Measurements from ENCODE around the gene DNASE1L2. TPM values are rescaled to one million over a fixed set of nuclear protein-coding genes. Genes with fewer than 3 reads are reported as not detected.

Gene DNASE1L2
- total RNA-seq, 3 donors from 2014 or later = 0.52 to 1.1 (median 0.86) TPM

GRCh38 chr16:2284001-2284770 lies 47.9 kb downstream of the DNASE1L2 start:
- no peak for ATAC-seq
- H3K4me1 Mint-ChIP-seq (ENCODE audit: low read depth) = no peaks in the 10 kb centered on the region
- no peak overlapping the region for H3K4me3 Mint-ChIP-seq
- no peaks in the 10 kb centered on the region for H3K9me3 Mint-ChIP-seq
- H3K36me3 Mint-ChIP-seq (ENCODE audit: insufficient read depth) = peaks cover 3% of the 10 kb centered on the region
- no peak for DNase-seq
- no peaks in the 10 kb centered on the region for H3K27me3 Mint-ChIP-seq (ENCODE audit: low read depth)

DNA sequence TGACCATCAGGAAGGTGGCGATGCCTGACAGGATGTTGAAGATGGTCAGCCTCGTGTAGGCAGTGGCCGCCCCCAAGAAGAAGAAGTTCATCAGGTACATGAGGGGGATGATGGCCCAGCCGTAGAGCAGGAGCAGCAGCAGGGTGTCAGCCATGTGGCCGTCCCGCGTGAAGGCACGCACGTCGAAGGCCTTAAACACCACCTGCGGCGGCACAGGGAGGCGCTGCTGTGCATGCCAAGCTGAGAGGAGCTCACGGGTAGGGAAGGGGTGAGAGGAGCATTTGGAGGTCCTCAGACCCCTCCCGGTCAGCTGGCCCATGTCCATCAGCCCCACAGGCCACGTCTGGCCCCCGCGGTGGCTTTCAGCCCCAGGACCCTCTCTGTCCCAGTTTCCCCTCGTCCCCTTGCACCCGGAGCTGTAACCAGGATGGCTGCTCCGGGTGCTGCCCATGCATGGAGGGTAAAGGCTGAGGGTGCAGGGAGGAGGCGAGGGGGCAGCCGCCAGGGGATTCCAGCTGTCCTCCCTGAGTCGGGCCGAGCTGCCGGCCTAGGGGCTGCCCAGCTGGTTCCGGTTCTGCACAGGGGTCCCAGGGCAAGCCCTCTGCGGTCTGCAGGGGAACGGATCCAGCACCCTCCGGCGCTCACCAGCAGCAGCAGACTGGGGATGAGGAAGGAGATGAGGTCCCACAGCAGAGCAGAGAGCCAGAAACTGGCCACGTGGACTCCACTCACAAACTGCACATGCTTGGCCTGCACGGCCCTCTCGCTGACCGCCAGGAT lies 48.7 kb downstream of the DNASE1L2 start:
- no peak overlapping the region for H3K4me3 Mint-ChIP-seq
- peaks cover 3% of the 10 kb centered on the region for H3K36me3 Mint-ChIP-seq (ENCODE audit: insufficient read depth)
- H3K9me3 Mint-ChIP-seq = no peaks in the 10 kb centered on the region
- H3K4me1 Mint-ChIP-seq (ENCODE audit: low read depth) = no peaks in the 10 kb centered on the region
- DNase-seq = no peak
- H3K27me3 Mint-ChIP-seq (ENCODE audit: low read depth) = no peaks in the 10 kb centered on the region
- ATAC-seq = no peak

DNA sequence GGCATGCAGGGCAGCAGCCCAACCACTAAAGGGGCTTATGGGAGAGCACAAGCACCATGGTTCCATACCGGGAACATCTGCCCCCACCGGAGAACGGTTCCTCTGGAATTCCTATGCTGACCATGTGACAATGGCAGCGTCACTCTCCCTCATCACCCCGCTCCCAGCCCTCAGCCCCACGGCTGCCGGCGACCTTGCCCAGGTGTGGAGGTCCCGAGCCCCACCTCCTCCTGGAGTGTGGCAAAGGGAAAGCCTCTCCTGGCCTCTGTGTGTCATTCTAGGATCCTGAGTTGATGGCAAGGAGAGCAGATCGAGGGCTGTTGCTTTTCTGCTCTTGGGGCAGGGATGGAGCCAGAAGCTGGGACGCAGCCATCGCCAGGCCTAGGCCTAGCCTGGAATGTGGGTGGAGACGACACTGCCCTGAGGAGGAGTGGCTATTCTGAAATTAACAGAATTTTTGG lies 49.5 kb downstream of the DNASE1L2 start:
- ATAC-seq (no peak), DNase-seq (no peak)
- Mint-ChIP-seq H3K36me3 (ENCODE audit: insufficient read depth) (peaks cover 3% of the 10 kb centered on the region), H3K9me3 (no peaks in the 10 kb centered on the region), H3K4me3 (no peak overlapping the region), H3K27me3 (ENCODE audit: low read depth) (no peaks in the 10 kb centered on the region), H3K4me1 (ENCODE audit: low read depth) (no peaks in the 10 kb centered on the region)

- no peaks in the 10 kb centered on the region for H3K27me3 Mint-ChIP-seq (ENCODE audit: low read depth)
- no peak overlapping the region for H3K4me3 Mint-ChIP-seq
- no peak for DNase-seq
- no peaks in the 10 kb centered on the region for H3K9me3 Mint-ChIP-seq
- peaks cover 3% of the 10 kb centered on the region for H3K36me3 Mint-ChIP-seq (ENCODE audit: insufficient read depth)
- ATAC-seq = no peak
- H3K4me1 Mint-ChIP-seq (ENCODE audit: low read depth) = no peaks in the 10 kb centered on the region
Measured at GRCh38 chr16:2286550-2286949, 50.3 kb downstream of the DNASE1L2 start.

DNA sequence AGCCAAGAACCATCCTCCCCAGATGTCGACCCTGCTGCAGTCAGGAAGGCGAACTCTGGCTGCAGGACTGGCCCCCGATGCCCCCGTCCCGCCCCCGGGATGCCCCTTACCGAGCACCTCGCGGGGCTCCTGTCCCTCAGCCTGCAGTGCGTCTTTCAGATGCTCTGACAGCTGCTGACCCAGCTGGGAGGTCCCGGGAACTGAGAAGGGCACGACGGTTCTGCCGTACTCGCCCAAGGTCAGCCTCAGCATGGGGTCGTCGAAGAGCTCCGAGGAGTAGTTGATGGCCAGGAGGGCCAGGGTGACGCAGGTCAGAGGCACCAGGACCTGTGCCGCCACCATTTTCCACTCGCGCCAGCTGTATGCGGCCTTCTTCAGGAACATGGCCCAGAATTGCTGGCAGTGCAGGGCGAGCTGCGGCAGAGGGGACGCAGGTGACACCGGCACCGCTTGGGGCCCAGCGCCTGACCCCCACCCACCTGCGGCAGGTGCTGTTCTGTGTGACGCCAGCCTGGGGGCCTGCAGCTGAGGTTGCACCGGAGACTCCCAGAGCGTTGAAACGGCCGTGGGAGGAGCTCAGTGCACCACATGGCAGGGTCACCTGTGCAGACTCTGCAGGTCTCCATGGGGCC lies 51.8 kb downstream of the DNASE1L2 start:
- Mint-ChIP-seq H3K9me3 (no peaks in the 10 kb centered on the region), H3K4me3 (no peak overlapping the region), H3K4me1 (ENCODE audit: low read depth) (no peaks in the 10 kb centered on the region), H3K27me3 (ENCODE audit: low read depth) (no peaks in the 10 kb centered on the region), H3K36me3 (ENCODE audit: insufficient read depth) (peaks cover 3% of the 10 kb centered on the region)
- DNase-seq (no peak), ATAC-seq (no peak)

Other genes with a start within 250 kb of the DNASE1L2 start
- 1 to 10 TPM; 2.7 to 4.3 (median 3.5) TPM for gene SYNGR3, start 246.5 kb upstream of the DNASE1L2 start, total RNA-seq
- 100 to 1,000 TPM; 118 to 127 (median 126) TPM for gene ZNF598, start 226.6 kb upstream of the DNASE1L2 start, total RNA-seq
- 10 to 100 TPM in 2 of 3 donors, 1 to 10 TPM in 1; 9.2 to 19.0 (median 13.1) TPM for gene NPW, start 216.7 kb upstream of the DNASE1L2 start, total RNA-seq
- gene NHERF2, start 209.5 kb upstream of the DNASE1L2 start, total RNA-seq = 1 to 10 TPM; 2.0 to 4.4 (median 2.0) TPM
- 10 to 100 TPM; 30.5 to 43.5 (median 34.8) TPM for gene NTHL1, start 188.6 kb upstream of the DNASE1L2 start, total RNA-seq
- gene TSC2, start 188.5 kb upstream of the DNASE1L2 start, total RNA-seq = 10 to 100 TPM; 87.6 to 98.0 (median 94.5) TPM
- 100 to 1,000 TPM; 100 to 118 (median 104) TPM for gene PKD1, start 100.5 kb upstream of the DNASE1L2 start, total RNA-seq
- gene RAB26, start 87.8 kb upstream of the DNASE1L2 start, total RNA-seq = not detected
- 100 to 1,000 TPM in 2 of 3 donors, 10 to 100 TPM in 1; 95.6 to 110 (median 102) TPM for gene TRAF7, start 80.7 kb upstream of the DNASE1L2 start, total RNA-seq
- 1 to 10 TPM in 1 of 3 donors, under 1 TPM in 2; 0.14 to 1.5 (median 0.34) TPM for gene CASKIN1, start 39.8 kb upstream of the DNASE1L2 start, total RNA-seq
- 10 to 100 TPM; 73.6 to 88.0 (median 84.8) TPM for gene MLST8, start 31.0 kb upstream of the DNASE1L2 start, total RNA-seq
- 1 to 10 TPM; 6.4 to 8.2 (median 6.8) TPM for gene BRICD5, start 25.6 kb upstream of the DNASE1L2 start, total RNA-seq
- 10 to 100 TPM; 25.8 to 27.9 (median 27.2) TPM for gene PGP, start 21.6 kb upstream of the DNASE1L2 start, total RNA-seq
- gene E4F1, start 12.9 kb upstream of the DNASE1L2 start, total RNA-seq = 10 to 100 TPM; 44.3 to 48.7 (median 45.3) TPM
- 10 to 100 TPM; 21.6 to 23.8 (median 22.5) TPM for gene ECI1, start 15.1 kb downstream of the DNASE1L2 start, total RNA-seq
- gene RNPS1, start 31.7 kb downstream of the DNASE1L2 start, total RNA-seq = 100 to 1,000 TPM; 412 to 481 (median 413) TPM
- 1 to 10 TPM; 2.4 to 3.7 (median 2.7) TPM for gene ABCA3, start 104.3 kb downstream of the DNASE1L2 start, total RNA-seq
- 1 to 10 TPM; 6.7 to 7.5 (median 7.4) TPM for gene CCNF, start 193.0 kb downstream of the DNASE1L2 start, total RNA-seq
- gene TEDC2, start 223.7 kb downstream of the DNASE1L2 start, total RNA-seq = 10 to 100 TPM; 26.0 to 37.5 (median 32.7) TPM
- gene NTN3, start 234.9 kb downstream of the DNASE1L2 start, total RNA-seq = not detected
- gene TBC1D24, start 238.7 kb downstream of the DNASE1L2 start, total RNA-seq = 10 to 100 TPM; 25.0 to 27.2 (median 26.3) TPM

Measured in activated T-cell treated with anti-CD3 and anti-CD28 coated beads, Interleukin-2, amount 50 U/mL, for 4 hours (primary cell).